Measurements from ENCODE around the gene HOMER2.
"Not testable (repeated sequence)": the region's sequence is repeated elsewhere in the genome, so short reads cannot be mapped to it uniquely, and the experiment has no call there.

GRCh38 chr15:82821851-82822250 is 130.7 kb downstream of the HOMER2 start:
- TF ChIP-seq RARB (CRISPR knock-in tag; IDR thresholded peaks at IDR 0.05); PPARA (CRISPR knock-in tag; IDR thresholded peaks at IDR 0.05; ENCODE audit: borderline replicate concordance); PATZ1 (CRISPR knock-in tag; IDR thresholded peaks at IDR 0.05; ENCODE audit: borderline replicate concordance); ZNF8 (CRISPR knock-in tag; IDR thresholded peaks at IDR 0.05); TCF4 (CRISPR knock-in tag; IDR thresholded peaks at IDR 0.05; ENCODE audit: borderline replicate concordance); TSHZ2 (CRISPR knock-in tag; IDR thresholded peaks at IDR 0.05); ZFP3 (CRISPR knock-in tag; IDR thresholded peaks at IDR 0.05); POU6F1 (CRISPR knock-in tag; IDR thresholded peaks at IDR 0.05; ENCODE audit: borderline replicate concordance, low read depth); GLIS3 (CRISPR knock-in tag; IDR thresholded peaks at IDR 0.05); CSRNP3 (CRISPR knock-in tag; IDR thresholded peaks at IDR 0.05); CREB5 (CRISPR knock-in tag; IDR thresholded peaks at IDR 0.05; ENCODE audit: low read depth): not testable (repeated sequence)

Measured in SK-N-SH treated with all-trans-retinoic acid at 6 μM for 48 hours (cell line).